Islet of Langerhans (tissue), 1 donor: Measurements from ENCODE around the gene EFEMP1.

ENCODE experiments used
- FAIRE-seq: peaks from one replicate; lab custom pipeline; 2011; peaks lifted over from hg19 to GRCh38; lab: Jason Lieb, UNC

Gene EFEMP1, protein sequence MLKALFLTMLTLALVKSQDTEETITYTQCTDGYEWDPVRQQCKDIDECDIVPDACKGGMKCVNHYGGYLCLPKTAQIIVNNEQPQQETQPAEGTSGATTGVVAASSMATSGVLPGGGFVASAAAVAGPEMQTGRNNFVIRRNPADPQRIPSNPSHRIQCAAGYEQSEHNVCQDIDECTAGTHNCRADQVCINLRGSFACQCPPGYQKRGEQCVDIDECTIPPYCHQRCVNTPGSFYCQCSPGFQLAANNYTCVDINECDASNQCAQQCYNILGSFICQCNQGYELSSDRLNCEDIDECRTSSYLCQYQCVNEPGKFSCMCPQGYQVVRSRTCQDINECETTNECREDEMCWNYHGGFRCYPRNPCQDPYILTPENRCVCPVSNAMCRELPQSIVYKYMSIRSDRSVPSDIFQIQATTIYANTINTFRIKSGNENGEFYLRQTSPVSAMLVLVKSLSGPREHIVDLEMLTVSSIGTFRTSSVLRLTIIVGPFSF

DNA sequence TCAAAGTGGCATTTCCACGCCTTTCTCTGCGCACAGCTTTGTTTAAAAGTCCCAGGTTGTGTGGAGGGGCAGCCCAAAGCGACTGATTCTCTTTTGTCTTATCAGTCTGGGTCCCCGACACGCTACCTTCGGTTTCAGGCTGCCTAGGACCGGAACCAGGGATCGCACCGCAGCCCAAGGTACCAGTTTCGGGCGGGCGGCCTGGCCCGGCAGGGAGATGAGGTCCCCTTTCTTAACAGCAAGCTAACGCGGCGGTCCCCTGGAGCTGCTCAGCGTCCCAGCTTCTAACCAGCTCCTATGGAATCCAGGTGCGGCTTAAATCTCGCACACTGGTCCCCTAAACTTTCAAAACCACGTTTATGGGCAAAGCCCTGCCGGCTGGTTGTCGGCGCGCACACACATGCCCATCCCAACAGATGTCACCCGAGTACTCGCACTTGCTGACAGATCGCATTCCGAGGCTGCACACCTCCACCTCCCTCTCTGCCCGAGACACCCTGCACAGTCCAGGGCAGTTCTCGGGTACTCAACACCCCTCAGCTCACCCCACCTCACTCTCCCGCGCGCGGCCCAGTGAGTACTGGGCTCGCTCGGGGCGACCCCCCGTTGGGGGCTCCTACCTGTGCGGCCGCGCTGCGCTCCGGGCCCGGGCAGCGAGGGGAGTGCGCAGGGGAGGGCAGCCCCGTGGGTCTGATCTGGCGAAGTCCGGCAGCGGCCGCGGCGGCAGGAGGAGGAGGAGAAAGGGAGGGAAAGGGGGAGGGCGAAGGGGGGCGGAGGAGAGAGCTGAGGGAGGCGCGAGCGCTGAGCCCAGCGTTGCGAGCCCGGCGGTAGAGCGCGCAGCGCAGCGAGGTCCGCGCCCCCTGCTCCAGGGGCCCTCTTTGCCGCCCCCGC lies at the start of gene EFEMP1:
Gene EFEMP1 (minus strand): TSS at position 692 of the 891 bp plus-strand sequence. CDS start 1,342 bp downstream, outside the sequence.
- FAIRE-seq = no peak

DNA sequence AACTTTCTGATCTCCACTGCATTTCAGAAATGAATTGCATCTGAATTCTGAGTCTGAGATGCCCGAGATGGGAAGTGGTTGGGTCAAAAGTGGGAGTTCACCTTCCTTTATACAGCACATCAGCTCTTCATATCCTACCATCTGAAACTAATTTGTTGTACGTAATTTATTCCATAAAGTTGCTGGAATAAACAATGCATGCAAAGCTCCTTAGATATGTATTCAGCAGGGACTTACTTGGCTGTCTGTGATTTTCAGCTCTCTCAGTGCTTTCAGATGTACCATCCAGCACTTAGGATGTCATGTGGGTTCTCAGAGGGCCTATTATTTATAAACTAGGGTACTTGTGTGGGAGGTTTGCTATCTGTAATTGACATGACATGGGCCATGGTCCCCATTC lies 46.9 kb upstream of the EFEMP1 start:
- FAIRE-seq = no peak

DNA sequence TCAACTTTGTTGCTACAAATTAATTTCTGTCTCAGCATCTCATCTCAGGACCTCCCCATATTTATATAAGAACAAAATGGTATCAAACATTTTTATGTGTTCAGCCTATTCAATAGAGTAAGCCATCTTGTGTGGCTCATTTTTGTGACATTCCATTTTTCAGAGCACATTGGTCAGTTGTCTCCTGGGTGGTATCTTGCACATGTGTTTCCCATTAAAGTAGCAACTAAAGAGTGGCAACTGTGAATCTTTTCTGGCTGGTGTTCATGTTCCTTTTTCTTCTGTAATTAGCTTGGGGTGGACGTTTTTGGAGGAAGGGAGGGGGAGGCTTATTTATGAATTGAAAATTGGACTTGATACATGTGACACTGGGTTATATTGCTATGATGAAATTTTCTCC lies 45.4 kb upstream of the EFEMP1 start:
- FAIRE-seq = no peak

DNA sequence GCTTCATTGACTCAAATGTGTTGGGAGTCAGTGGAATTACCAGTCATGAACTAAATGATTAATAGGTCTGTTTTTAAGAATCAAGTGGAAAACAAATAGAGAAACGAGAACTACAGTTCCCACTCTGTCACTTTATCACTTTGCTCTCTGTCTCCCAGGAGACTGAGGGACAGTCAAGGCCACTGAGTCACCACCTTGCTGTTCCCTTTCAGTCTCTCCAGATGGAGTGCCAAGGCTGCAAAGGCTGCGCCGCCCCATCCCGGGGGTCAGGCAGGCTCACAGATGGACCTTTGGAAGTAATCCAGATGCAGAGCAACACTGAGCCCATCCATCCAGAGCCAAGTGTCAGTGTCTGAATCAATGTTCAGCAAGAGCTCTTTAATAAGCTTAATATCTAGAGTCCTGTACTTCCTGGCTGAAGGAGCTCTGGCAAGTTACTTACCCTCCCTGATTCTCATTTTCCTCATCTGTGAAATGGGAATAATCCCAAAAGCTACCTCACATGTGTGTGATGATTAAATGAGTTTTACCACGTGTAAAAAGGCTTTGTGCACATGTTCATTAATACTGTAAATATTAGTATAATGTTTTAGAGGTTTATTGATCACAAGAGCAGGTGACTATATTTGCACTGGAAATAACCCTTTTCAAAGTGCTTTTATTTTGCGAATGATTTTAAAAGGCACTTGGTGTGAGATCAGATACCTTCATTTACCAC lies 43.0 kb upstream of the EFEMP1 start:
- no peak for FAIRE-seq

DNA sequence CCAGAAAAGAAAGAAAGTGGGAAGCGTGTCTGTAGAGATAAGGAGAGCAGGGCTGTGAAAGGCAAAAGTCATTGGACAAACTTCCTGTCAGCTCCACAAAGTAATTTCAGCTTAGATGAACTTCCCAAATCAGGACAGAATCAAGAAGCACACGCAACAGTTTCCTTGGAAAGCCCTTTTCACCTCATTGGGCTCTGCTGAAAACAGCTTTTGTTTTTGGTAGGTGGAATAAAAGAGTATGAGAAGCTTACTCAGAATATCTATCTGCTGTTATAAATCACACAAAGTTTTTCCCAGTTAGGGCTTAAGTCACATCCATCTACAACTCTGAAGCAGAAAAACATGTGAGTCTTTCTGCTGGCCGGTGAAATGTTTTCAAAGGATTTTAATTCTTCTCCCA lies 42.4 kb upstream of the EFEMP1 start:
- FAIRE-seq = no peak

DNA sequence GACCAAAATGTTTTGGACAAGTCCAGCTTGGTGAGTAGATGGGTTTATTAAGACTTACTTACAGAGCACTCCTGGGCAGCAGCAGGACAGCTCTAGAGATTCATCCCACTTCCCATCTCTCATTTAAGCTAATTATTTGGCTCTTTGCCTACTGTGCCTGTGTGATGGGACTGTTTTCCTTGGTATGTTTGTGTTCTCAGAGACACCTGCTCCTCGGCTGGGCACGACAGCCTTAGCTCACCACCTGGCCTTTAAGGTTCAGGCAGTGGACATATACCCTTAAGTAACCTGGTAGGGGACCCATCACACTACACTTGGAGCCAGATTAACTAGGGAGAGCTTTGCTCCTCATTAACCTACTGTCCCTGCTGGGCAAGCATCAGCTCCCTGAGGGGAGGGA lies 41.7 kb upstream of the EFEMP1 start:
- no peak for FAIRE-seq

DNA sequence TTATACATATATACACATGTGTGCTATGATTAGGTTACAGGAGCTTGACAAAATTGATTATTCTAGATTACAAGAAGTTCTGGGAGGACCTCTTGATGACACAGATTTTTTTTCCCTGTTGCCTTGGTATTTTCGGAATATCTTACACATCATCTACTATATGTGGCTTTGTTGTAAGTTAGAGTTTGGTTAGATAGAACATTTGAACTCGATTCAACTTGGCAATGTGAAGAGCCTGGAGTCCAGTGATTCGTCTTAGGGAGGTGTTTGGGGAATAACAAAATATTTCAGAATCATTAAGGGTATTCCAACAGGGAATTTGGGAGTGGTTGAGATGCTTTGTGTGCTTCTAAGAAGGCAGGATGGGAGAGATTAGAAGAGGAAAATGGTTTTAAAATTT lies 39.3 kb upstream of the EFEMP1 start:
- FAIRE-seq = no peak

DNA sequence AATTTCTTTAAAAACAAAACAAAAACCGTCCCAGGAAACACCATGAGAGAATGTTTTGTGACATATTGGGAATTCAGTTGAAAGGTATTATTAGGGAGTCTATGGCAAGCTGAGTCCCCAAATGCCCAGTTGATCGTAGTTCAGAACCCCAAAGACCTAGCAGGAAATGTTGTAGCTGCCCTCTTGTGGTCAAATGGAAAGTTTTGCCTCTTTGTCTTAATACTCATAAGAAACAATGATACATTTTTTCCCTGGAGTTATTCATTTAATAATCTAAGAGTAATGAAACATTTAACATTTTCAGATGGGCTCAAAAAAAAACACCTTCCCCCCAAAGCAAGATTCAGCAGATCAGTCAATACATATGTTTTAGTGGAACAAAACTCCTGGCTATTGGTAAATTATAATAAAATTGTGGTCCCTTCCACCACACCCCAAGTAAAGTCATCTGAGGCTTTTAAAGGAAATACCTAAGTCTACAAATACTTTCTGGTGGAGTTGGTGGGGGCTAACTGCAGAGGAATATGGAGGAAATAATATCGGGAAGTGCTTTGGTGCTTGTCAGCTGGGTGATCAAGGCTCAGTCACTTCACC lies 37.8 kb upstream of the EFEMP1 start:
- FAIRE-seq = peak; percentile 86

DNA sequence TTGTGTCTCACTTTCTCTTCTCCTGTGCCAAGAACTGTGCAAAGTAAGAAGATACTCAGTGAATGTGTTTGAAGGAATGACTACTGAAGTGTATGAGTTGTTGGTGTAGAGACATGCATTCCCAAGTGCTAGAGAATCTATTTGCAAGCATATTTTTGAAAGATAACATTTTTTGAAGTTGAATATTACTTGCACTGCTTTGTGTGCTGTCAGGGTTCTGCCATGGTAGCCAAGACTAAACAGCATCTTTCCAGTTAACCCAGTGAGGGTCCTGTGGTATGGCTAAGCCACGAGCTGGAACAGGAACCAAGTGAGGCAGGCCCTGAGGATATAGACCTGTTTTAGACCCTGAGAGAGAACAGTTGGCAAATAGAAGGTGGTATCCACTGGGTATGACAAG lies 35.2 kb upstream of the EFEMP1 start:
- no peak for FAIRE-seq

DNA sequence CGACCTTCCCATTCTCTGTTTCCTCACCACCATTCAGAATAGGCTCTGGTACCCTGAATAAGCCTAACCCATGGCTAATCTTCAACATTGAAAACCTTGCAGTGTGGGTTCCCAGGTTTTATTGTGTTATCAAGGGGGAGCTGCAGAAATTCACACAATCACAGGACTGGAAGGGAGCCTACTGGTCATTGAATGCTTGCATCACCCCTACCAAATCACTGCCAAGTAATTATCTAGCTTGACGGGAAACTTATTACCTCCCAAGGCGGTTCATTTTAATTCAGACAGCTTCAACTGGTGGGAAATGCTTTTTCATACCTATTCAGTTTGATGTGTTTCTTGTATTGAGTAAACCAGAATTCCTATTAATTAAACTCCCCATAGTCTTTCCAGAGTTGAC lies 33.6 kb upstream of the EFEMP1 start:
- no peak for FAIRE-seq

DNA sequence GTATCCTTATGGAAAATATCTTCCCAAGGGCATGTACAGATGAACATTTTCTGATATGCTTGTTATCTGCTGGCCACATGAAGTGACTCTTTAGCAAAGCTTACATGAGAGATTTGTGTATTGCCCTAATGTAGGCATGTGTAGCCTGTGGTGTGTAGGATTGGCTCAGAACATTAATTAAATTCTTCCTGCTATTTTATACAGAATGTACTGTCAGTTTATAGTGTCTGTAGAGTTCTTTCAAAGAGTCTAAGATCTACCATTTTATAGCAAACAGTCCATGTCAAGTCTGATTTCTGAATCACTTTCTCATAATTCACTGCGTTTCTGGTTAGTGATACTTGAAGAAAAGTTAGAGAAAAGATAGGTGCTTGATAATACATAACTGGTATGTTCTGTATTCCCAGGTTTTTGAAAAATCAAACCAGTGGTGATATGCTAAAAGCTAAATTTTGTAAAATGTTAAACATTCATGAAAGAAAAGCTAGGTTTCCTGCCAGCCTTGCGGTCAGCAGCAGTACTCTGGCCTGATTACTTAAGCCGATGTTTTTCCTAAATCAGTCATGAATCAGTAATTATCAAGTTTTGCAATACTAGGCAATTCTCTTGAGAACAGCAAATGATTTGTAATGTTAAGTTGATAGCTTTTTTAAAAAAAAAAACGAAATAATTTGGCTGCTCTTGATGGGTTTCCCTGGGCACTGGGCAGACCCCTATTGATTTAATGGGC lies 30.9 kb upstream of the EFEMP1 start:
- FAIRE-seq = no peak

DNA sequence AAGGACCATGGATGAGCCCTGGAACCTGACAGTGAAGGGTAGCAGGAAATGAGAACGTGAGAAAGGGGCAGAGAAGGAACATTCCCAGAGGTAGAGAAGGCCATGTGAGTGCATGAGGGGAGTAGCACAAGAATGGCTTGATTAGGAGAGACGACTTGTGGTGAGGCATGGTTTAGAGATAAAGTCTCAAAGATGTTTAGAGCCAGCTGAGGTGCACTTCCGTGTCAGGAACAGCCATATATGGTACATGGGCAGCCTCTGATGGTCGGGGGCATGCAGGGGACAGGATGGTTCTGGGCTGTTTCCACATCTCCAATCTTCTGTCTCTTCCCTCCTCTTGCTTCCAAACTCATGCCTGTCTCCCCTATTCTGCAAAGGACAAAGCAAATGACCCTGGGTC lies 28.8 kb upstream of the EFEMP1 start:
- FAIRE-seq = no peak

DNA sequence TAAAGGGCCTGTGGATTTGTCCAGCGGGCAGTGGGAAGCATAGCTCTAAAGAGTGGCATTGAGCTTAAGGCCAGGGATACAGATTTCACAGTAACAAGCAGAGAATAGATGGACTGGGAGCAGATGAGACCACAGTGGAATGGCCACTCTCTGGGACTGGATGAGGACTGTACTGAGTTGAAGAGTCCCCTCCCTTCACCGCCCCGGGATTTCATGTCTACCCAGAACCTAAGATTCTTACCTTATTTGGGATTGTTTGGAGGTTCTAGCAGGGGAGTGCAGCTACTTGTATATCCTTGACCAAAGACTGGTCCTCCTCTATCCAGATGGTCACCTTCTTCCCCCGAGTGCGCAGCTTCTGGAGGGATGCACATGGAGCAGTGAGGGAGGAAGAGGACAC lies 28.0 kb upstream of the EFEMP1 start:
- no peak for FAIRE-seq

DNA sequence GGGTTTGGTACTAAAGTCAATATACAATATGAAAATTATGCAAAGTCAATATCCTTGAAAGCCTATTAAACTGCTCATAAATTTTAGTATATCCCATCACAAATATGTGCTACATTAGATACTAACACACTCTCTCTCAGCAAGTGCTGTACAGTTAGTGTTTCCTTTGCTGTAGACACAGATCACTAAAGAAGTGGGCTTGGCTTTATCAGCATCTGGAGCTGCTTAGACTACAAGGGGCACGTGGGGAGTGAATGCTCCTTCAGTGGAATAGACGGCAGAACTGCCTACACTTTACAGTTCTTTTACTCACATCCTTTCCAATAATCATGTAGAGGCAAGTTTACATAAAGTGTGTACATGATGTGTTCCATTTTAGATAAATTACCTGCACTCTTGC lies 26.0 kb upstream of the EFEMP1 start:
- FAIRE-seq = no peak

DNA sequence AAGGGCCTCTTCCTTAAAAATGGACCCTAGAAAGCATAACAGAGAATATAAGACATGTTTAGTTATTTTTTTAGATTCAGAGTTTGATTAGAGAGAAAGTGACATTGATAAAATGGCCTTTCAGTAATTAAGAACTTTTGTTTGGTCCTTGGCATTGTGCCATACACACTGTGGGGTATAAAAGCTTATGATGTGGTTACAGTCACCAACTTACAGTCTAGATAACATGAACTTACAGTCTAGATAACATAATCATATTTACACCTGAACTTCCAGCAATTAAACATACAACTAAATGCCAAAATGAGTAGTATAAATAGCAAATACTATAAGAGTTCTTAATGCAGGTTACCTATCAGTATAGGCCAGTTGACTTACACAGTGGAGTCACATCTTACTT lies 25.6 kb upstream of the EFEMP1 start:
- no peak for FAIRE-seq

DNA sequence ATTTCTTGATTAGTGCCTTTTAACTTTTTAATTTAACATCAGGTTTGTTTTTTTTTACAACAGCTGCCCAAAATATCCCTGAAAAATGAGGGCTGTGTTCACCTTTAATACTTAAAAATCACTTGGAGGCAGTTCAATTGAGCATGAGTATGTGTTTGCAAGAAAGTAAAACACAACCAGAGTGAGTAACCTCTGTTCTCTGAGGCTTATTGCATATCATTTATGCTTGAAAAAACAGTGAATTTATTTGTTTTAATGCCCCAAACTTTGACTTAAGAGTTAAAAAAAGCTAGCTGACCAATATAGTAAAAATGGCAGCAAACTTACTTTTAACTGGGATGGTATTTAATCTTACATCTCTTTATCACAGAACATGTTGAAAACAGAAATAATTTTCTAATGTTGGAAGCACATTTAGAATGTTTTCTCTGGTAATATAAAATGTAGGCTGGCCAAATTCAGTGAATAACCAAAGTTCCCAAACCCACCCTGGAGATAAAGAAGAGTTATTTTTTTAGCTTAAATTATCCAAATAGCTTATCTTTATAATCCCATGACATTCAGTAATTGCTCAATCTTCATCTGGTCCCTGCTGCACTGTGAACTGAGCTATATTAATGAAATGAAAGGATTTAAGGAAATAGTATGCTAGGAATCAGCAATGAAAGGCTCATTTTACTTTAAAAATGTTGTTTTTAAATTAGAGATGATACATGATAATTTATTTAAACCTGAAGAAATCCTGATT lies 24.8 kb upstream of the EFEMP1 start:
- no peak for FAIRE-seq

DNA sequence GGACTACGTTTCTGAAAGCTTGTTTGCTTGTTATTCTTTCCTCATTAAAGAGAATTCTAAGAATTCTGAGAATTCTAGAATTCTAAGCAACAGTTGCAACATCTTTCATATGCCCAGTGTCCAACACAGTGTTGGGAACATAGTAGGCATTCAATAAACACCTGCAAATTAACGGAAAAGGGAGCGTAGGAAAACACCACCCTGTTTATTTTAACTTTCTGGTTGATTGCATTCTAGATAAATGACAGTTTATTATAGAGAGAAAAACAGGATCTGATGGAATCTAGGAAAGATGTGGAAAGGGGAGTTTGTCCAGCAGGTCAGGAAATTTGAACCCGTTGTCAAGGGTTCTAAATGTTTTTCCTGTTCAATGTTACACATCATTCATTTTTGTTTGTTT lies 24.2 kb upstream of the EFEMP1 start:
- no peak for FAIRE-seq

DNA sequence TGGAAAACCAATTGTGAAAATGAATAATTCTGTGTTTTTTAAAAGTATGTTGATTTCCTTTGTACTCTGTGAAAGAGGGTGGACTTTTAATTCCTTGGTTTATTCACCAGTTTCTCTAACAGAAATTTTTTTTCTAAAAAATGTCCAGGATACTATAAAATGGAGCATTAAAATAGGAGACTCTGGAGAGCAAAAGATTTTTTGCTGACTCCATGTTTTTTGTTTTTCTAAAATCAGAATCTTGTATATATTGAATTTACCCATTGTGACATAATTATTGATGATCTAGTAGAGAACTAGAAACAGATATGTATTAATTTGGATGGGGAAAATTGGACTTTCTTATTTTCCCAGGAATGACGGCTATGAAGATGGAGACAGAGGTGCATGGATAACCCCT lies 23.2 kb upstream of the EFEMP1 start:
- no peak for FAIRE-seq

DNA sequence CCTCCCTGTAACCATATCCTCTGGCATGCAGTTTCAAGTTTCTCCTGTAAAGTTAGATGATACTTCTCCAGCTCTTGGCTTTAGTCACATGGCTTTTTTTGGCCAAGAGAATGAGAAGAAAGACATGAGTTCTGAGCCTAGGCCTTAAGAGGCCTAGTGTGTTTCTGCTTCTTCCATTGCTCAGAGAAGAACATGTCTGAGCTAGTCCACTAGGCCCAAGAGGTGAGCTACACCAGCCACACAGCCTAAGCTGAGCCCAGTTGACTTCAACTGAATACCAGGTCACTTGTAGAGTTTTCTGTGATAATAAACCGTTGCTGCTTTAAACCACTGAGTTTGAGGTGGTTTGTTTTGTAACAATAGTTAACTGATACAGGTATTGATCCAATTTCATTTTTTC lies 19.9 kb upstream of the EFEMP1 start:
- FAIRE-seq = no peak

DNA sequence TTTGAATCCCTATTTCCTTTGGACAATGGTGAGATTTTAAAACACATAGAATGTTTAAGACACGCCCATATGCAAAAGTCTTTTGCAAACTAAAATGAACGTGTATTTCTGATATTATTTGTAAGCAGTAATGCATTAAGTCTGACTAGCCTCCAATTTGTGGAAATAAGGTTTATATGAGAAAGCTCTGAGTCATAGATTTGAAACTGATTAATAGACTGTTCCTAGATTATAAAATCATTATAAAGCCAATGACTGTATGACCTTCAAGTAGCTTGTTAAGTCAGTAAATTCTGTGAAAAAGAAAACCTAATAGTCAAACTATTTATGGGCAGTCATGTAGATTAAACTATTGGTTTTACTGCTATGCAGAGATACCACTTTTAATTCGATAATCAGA lies 12.8 kb upstream of the EFEMP1 start:
- FAIRE-seq = no peak

DNA sequence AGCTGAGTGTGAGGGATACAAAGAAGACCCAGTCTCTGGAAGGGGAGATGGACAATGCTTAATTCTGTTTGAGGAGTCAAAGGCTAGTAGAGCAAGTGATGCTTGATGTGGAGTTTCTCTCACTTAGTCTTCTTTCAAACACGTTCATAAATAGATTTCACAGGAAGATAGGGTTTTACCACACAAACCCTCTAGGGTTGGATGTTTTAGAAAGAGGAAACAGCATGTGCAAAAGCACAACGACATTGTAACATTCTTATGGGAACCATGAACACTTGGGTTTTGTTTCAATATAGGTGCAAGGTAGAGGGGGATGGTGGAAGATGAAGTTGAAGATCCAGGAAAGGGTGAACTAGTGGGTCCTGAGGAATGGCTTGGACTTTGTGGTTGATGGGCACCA lies 10.8 kb upstream of the EFEMP1 start:
- FAIRE-seq = no peak
